ENCODE measurements around the gene UQCRH.
"Not testable (repeated sequence)": the region's sequence is repeated elsewhere in the genome, so short reads cannot be mapped to it uniquely, and the experiment has no call there.

Gene UQCRH

DNA sequence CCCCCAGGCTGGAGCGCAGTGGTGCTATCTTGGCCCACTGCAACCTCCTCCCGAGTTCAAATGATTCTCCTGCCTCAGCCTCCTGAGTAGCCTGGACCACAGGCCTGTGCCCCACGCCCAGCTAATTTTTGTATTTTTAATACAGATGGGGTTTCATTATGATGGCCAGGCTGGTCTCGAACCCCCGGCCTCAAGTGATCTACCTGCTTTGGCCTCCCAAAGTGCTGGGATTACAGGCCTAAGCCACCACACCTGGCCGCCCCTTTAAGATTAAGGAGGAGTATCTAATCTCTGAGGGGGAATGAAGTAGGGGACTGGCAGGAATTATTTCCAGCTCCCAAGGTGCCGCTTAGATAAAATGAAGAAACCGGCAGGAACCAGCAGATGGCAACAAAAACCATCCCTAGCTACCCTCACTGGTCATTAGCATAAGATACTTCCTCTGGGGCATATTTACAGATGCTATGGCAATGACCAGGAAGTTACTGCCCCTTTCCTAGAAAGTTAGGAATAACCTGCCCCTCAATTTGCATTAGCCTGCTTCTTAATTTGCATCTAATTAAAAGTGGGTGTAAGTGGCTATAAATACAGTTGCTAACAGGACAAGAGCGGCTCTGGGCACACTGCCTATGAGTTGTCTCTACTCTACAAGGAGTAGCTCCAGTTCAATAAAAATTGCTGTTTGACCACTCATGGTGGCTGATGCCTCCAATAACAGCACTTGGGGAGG, 30.0 kb downstream of the UQCRH start:
- DNase-seq (ENCODE audit: low read depth), result no peak

DNA sequence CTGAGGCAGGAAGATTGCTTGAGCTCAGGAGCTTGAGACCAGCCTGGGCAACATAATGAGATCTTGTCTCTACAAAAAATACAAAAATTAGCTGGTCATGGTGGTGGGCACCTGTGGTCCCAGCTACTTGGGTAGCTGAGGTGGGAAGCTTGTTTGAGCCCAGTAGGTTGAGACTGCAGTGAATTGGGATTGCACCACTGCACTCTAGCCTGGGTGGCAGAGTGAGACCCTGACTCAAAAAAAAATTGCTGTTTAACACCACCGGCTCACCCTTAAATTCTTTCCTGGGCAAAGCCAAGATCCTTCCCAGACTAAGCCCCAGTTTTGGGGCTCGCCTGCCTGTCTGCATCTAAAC, 30.5 kb downstream of the UQCRH start:
- no peak for DNase-seq (ENCODE audit: low read depth)

DNA sequence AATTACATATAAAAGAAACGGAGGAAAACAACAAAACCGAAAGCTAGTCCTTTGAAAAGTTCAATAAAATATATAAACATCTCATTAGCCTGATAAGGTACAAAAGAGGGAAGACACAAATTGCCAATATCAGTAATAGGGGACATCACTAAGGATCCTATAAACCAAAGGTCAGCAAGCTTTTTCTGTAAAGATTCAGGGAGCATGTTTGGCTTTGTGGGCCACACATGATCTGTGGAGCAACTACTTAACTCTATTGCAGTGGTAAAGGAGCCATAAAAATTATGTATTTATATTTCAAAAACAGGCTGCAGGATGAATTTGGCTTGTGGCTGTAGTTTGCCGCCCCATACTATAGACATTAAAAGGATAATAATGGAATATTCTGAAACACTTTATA, 31.6 kb downstream of the UQCRH start:
- DNase-seq (ENCODE audit: low read depth), result no peak

DNA sequence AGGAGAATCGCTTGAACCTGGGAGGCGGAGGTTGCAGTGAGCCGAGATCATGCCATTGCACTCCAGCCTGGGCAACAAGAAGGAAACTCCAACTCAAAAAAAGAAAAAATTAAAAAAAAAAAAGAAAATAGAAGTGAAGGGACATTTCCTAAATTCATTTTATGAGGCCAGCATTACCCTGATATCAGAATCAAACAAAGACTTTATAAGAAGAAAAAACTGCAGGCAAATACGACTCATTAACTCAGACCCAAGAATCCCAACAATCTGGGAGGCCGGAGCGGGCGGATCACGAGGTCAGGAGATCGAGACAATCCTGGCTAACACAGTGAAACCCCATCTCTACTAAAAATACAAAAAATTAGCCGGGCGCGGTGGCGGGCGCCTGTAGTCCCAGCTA, 33.9 kb downstream of the UQCRH start:
- not testable (repeated sequence) for DNase-seq (ENCODE audit: low read depth)

DNA sequence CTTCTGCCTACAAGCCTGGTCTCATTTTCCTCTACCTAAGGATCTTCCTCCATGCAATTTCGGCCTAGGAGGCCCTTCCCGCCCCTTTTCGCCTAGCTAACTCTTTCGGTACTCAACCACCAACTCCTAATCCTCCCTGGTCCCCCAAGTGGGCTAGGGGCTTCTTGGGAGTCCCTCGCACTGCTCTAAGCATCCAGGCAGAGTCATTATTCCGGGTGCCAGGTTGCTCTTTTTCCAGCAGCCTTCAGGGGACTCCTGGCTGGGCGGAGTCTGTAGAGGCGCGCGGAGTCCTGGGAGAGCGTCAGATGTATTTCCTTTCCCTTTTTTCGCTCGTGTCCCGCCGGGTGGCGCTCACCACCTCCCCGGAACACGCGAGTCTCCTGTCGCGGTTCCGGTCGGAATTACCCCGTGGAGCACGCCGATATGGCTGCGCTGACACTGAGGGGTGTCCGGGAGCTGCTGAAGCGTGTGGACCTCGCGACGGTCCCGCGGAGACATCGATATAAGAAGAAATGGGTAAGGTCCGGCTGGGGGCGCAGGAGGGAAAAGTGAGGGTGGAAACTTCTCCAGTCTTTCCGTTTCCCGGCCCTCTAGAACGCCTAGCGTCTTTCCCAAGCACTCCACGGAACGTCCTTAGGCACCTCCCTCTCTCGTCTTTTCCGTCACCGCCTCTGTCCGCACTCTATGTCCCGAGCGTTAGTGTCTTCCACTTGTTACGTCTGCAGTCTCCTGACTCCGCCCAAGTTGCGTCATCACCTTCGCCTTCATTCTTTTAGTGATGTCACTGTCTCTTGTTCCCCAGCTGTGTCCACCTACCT, 37.1 kb downstream of the UQCRH start, which contains the start of gene NSUN4:
Gene NSUN4 (plus strand): TSS at position 404 of the 818 bp plus-strand sequence. CDS start 20 bp downstream, at position 424.
- peak; percentile 65 for DNase-seq (ENCODE audit: low read depth)

DNA sequence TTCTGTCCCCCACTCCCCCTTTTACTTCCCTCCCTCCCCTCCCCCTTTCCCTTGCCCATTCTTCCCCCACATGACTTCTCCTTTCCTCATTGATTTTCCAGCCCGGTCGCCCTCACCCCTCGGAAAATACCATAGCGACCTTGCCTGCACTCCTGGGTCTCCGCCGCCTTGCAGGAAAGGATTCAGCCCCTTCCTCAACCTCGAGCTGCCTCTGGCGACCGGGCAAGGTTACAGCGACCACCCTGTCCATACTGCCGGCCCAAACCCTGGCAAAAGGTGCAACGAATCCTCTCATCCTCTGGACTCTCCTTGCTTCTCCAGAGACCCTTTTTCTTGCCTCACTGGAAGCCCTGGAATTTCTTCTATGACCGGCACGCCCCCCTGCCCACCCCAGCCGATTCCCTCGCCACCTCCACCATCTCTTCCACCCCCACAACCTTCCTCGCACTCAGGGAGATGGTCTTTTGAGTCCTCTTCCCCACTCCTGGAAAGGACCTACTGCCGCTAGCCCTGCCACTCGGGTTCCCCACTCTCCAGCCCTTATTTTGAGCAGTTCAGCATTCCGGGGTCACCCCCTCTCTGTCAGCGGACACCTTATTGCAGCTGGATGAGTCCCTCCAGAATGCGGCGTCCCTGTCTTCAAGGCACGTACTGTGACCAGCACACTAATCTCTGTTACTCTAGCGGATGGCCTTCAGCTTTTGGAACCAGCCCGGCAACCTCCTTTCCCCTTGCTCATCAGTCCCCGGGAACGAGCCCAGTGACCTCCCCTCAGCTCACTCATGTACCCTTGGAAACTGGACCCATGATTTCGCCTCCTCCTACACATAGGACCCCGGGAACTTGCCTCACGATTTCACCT, 38.0 kb downstream of the UQCRH start:
- DNase-seq (ENCODE audit: low read depth), result no peak

DNA sequence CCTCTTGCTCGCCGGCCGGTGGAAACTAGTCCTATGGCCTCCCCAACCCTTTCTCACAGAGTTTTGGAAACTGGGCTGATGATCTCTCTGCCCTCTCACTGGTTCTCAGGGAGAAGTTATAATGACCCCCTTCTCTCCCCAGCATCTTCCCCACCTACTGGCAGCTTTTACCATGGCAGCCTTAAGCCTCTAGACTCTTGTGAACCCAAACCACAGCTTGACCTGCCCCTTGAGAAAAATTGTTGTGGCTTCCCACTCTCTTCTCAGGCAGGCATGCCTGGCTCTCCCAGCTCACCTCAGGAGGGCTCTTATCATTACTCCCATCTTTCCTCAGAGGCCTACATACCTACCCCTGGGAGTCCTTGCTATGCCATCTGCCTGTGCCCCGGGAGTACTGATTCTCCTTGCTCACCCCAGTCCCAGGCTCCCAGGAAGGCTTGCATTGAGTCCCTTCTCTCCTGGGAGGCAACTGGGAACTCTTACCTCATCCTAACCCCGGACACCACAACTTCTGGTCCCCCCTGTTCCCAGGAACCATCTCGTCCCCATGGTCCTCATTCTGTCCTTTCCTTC, 38.7 kb downstream of the UQCRH start:
- DNase-seq (ENCODE audit: low read depth), result no peak

DNA sequence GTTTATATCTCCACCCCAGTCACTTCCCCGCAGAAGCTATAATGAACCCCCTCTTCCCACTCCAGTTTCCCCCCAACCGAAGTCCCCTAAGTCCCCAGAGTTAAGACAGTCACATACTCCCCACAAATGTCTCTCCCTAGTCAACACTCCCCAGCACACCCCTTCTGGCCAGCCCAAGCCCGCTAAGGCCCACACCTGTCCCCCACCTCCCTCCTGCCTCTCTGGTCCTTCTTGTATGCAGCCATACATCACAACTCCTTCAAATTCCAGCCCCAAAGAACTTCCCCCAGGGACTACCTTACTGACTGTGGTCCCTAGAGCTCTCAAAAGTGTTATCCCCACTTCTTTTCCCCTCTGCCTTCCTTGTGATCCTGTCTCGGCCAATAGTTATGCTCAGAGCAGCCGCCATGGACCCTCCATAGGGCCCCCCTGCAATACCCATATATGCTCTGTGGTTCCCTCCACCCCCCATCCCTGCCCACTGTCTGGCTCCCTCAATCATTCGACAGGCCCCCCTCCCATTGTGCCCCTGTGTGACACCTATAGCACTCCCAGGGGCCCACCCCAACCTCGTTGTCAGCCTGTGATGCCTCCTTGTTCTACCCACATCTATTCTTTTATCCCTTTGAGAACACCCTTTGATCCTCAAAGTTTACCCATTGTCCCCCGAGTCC, 39.3 kb downstream of the UQCRH start:
- DNase-seq (ENCODE audit: low read depth), result no peak

DNA sequence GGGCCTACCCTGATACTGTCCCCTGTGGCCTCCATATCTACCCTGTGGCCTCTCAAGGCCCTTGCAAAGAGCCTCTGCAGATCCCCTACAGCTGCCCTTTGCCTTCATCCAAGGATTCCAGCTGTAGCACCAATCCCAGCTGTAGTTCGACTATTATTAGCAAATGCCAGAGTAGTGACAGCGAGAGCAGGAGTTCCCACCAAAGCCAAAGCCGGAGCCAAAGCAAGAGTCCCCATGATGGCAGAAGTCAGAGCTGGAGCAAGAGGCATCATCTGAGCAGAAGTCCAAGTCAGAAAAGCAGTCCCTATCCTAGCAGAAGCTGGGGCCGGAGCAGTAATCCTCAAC, 39.8 kb downstream of the UQCRH start:
- DNase-seq (ENCODE audit: low read depth), result no peak

DNA sequence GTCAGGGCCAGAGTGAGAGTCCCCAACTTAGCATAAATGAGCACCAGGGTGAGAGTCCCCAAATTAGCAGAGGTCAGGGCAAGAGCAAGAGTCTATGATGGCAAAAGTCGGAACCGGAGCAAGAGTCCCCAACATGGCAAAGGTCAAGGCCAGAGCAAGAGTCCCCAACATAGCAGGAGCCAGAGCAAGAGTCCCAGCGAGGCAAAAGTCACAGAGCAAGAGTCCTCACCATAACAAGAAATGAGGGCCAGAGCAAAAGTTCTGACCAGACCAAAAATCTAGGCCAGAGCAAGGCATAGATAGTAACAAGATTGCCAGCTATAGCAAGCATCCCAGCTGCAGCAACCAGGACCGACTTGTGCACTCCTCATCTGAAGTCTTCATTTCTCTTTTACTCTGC, 40.2 kb downstream of the UQCRH start:
- no peak for DNase-seq (ENCODE audit: low read depth)

DNA sequence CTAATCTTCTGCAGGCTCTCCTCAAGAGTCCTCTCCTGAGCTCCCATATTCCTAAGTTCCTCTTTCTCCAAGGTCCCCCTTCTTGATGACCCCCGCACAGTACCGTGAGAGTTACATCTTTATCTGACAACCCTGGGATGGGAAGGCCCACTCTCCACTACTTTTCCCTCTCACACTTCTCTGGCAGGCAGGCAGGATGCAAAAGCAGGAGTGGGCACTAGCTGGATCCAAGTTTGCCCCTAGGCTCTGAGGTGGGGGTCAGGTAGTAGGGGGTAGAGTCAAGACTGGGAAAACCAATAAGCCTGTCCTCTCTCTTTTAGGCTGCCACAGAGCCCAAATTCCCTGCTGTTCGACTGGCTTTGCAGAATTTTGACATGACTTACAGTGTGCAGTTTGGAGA, 41.0 kb downstream of the UQCRH start:
- no peak for DNase-seq (ENCODE audit: low read depth)

DNA sequence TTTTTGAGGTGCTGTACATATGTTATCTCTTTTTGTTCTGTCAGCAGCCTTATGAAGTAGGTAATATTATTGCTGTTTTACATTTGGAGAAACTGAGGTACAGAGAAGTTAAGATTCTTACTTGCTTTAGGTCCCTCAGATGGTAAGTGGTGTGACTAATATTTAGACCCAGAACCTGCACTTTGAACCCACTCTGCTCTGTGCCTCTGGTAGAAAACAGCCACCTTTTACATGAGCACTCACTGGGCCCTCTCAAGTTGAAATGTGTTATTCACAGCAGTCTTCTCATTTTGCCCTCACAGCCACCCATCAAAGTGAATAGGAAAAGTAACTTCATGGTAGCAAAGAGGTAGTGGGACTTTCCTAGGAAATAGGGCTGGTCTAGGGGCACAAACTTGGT, 41.8 kb downstream of the UQCRH start:
- DNase-seq (ENCODE audit: low read depth), result no peak

DNA sequence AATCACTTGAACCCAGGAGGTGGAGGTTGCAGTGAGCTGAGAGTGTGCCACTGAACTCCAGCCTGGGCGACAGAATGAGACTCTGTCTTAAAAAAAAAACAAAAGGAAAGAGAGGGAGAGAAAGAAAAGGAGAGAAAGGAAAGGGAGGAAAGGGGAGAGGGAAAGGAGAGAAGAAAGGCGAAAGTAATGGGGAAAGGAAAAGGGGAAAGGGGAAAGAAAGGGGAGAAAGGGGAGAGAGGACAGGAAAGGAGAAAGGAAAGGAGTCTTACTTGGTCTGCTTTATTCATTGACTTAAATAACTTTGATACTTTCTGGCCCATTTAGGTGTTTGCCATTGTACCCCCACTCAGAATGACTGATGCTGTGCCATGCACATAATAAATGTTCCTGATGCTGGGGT, 48.9 kb downstream of the UQCRH start:
- DNase-seq (ENCODE audit: low read depth), result no peak

DNA sequence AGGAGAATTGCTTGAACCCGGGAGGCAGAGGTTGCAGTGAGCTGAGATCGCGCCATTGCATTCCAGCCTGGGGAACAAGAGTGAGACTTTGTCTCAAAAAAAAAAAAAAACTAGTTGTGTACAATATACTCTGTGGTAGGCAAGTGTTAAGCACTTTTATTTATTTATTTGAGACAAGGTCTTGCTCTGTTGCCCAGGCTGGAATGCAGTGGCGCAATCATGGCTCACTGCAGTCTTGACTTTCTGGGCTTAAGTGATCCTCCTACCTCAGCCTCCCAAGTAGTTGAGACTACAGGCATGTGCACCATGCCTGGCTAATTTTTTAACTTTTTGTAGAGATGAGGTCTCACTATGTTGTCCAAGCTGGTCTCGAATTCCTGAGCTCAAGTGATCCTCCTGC, 52.4 kb downstream of the UQCRH start:
- not testable (repeated sequence) for DNase-seq (ENCODE audit: low read depth)

DNA sequence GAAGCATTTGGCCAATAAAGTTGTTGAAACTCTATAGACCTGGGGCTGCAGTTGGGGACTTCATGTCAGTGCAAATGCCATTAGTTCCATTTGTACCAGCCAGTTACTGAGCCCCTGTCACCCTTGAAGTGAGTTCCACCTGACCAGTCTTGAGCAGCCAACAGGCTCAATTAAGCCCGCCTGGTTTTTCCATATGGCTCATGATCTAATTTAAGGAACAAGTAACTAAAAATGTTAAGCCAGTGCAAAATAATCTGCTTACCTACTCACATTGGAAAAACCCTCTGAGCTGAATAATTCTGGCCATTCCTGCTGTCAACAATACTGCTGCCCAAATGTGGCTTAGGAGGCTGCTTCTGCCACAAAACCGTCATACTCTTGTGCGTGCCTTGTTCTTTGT, 58.7 kb downstream of the UQCRH start:
- DNase-seq (ENCODE audit: low read depth), result no peak

DNA sequence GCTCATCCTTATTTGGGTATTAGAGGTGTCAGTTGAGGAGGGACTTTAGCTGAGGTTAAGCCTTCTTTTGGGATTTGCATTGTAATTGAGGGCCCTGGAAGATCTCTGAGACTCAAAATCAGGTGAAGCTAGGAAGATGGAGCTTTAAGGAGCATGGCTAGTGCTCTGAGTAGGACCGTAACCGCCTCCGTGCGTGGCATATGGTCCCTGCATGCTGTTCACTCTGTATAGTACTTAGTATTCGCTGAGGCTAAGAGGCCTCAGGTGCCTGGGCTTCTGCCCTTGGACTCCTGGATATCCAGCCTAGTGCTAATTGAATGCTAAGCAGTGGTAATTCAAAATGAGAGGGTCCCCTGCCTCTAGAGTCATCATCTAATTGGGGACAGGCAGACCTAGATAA, 59.6 kb downstream of the UQCRH start:
- no peak for DNase-seq (ENCODE audit: low read depth)

DNA sequence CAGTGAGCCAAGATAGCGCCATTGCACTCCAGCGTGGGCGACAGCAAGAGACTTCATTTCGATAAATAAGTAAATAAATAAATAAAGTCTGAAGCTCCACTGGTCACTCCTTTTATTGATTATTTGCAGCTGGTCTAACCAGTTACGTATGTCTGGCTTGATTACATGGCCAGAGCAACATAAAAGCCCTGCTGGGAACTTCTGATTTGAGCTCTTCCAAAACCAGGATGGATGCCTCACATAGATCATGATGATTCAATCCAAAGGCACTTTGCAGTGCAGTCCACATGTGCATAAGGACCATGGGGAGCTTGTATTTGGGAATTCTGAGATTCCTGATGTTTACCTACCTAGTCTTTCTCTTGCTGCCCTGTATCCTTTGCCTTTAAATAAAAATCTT, 61.1 kb downstream of the UQCRH start:
- DNase-seq (ENCODE audit: low read depth), result no peak

DNA sequence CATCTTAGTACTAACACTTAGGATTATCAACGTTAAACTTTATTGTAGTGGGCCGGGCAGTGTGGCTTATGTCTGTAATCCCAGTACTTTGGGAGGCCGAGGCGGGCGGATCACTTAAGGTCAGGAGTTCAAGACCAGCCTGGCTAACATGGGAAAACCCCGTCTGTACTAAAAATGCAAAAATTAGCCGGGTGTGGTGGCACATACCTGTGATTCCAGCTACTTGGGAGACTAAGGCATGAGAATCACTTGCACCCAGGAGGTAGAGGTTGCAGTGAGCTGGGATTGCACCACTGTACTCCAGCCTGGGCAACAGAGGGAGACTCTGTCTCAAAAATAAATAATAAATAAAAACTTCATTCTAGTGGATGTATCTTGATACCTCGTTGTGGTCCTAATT, 62.3 kb downstream of the UQCRH start:
- DNase-seq (ENCODE audit: low read depth), result not testable (repeated sequence)
